HG03108 (cell line): ENCODE results near the gene SSBP3.

ENCODE experiments used
- ATAC-seq: cut with Tn5 transposase; IDR thresholded peaks from one replicate; pipeline ENCODE4 v1.9.1; 2021; ENCODE audit warnings: moderate library complexity; ENCODE audit not compliant: unreplicated experiment

The SSBP3 gene

GRCh38 chr1:54272772-54273091, 133.5 kb downstream of the SSBP3 start:
- no peak for ATAC-seq

GRCh38 chr1:54272134-54272533, 134.1 kb downstream of the SSBP3 start:
- no peak for ATAC-seq

- no peak for ATAC-seq
These were observed 134.9 kb downstream of the SSBP3 start for GRCh38 chr1:54271341-54271740.

GRCh38 chr1:54270543-54270942, 135.7 kb downstream of the SSBP3 start:
- ATAC-seq = no peak

GRCh38 chr1:54268762-54269297, 137.4 kb downstream of the SSBP3 start:
- no peak for ATAC-seq

GRCh38 chr1:54267815-54268761, 138.1 kb downstream of the SSBP3 start:
- no peak for ATAC-seq

GRCh38 chr1:54266908-54267307, 139.3 kb downstream of the SSBP3 start:
- no peak for ATAC-seq

- ATAC-seq = no peak
These were observed 140.0 kb downstream of the SSBP3 start for GRCh38 chr1:54266195-54266594.

GRCh38 chr1:54265659-54266058, 140.5 kb downstream of the SSBP3 start:
- no peak for ATAC-seq

GRCh38 chr1:54265126-54265525, 141.1 kb downstream of the SSBP3 start:
- no peak for ATAC-seq

GRCh38 chr1:54263601-54264226, 142.5 kb downstream of the SSBP3 start:
- ATAC-seq = no peak

GRCh38 chr1:54262244-54262643, 143.9 kb downstream of the SSBP3 start:
- no peak for ATAC-seq

- ATAC-seq = no peak
These were observed 145.4 kb downstream of the SSBP3 start for GRCh38 chr1:54260810-54261209.

GRCh38 chr1:54259546-54260140, 146.6 kb downstream of the SSBP3 start:
- no peak for ATAC-seq

GRCh38 chr1:54257876-54258275, 148.3 kb downstream of the SSBP3 start:
- no peak for ATAC-seq

GRCh38 chr1:54257346-54257620, 148.9 kb downstream of the SSBP3 start:
- ATAC-seq = no peak

- ATAC-seq = no peak
These were observed 149.5 kb downstream of the SSBP3 start for GRCh38 chr1:54256522-54257345.

- ATAC-seq = no peak
These were observed 151.0 kb downstream of the SSBP3 start for GRCh38 chr1:54255026-54255702.

GRCh38 chr1:54254055-54254454, 152.1 kb downstream of the SSBP3 start:
- no peak for ATAC-seq

- no peak for ATAC-seq
These were observed 152.7 kb downstream of the SSBP3 start for GRCh38 chr1:54253480-54253879.
